T-helper 2 cell treated with Interferon-gamma antibody and Interleukin-4, amounts not matched to agents 100 ng/mL and 5 ng/mL, for 36 hours (primary cell): ENCODE data around the gene LRRC43. TPM values are rescaled to one million over a fixed set of nuclear protein-coding genes. Genes with fewer than 3 reads are reported as not detected.
"Not testable (repeated sequence)": the region's sequence is repeated elsewhere in the genome, so short reads cannot be mapped to it uniquely, and the experiment has no call there.

Experiments
- intact Hi-C: fragments of 100-400 bp; cut with micrococcal nuclease; formaldehyde crosslinking; loops from one replicate; pipeline ENCODE4 v1.15.1; 2023
- total RNA-seq: library from RNA; stranded (reverse); gene quantifications from 2 replicates; pipeline ENCODE4 v1.2.3, GENCODE V29; 2022

Gene LRRC43
- total RNA-seq, 1 donor from 2014 or later: not detected

DNA sequence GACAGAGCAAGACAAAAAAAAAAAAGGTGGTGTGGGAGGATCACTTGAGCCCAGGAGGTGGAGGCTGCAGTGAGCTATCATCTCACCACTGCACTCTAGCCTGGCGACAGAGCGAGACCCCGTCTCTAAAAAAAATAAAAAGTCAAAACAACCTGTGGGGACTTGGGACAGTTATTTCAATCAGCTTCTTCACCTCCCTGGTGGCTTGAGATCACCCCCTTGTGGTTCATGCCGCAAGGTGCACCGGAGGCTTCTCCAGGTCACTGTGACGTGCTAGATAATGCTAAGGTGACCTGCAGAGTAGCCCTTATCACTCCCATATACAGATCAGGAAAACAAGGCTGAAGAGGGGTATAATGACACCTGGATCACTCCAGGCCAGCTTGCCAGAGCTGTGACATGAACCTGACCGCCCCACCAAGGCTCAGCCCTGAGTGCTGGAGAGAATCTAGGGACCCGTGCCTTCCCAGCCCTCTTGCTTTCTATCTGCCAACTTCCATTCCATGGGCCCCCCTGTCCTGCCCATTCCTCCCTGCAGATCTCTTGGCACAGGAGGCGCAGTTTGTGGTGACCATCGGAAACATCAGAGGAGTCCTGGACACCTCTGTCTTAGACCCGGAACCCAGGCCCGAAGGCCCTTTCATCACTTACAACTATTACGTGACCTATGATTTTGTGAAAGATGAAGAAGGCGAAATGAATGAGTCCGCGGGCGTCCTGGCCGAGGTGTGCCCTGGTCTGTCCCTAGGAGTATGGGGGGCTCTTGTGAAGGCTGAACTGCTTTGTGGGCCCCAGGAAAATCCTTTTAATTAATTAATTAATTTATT lies 8.1 kb downstream of the LRRC43 start:
- intact Hi-C loops: loop anchor here (1.0 kb wide), 2 partner anchors 60 to 137 kb away; no protein-coding TSS in a partner anchor

GRCh38 chr12:122192441-122192840 lies 9.5 kb downstream of the LRRC43 start:
- intact Hi-C loops: no loop called here

- intact Hi-C loops: no loop called here
Measured at GRCh38 chr12:122194804-122195203, 11.9 kb downstream of the LRRC43 start.

- intact Hi-C loops: no loop called here
Measured at GRCh38 chr12:122195405-122195804, 12.5 kb downstream of the LRRC43 start.

DNA sequence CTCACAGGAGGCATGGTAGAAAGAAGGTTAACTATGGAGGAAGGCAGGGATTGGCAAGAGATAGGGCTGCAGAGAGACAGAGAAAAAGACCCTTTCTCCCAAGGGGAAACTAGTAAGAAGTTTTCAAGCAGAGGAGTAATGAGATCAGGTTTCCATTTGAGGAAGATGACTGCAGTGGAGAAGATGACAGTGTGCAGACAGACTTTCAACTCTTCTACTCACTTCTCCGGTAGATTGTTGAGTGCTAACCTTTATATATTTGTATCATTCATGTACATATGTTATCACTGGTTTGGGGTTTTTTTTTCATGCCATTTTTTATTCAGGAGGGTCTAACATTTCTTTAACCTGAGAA lies 14.7 kb downstream of the LRRC43 start:
- intact Hi-C loops: no loop called here

GRCh38 chr12:122199484-122200355 lies 16.8 kb downstream of the LRRC43 start:
- intact Hi-C loops: no loop called here

GRCh38 chr12:122200541-122201175 lies 17.7 kb downstream of the LRRC43 start:
- intact Hi-C loops: no loop called here

DNA sequence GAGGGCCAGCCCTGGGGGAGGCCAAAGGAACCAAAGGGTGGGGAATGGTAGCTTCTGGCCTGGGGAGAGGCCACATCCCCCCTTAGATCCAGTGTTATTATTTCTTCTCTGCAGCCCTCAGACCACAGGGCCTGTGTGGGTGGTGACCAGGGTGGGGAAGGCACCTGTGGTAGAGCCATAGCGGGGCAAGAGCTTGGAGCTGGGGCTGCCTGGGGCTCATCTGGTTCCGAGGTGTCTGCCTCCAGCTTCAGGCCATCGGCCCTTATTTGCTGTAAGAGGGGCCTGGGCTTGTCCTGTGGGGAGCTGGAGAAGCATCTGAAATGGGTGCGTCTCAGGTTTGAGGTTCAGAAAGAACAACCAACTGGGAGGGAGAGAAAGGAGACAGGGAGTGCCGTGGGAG lies 18.5 kb downstream of the LRRC43 start:
- intact Hi-C loops: no loop called here

- intact Hi-C loops: no loop called here
Measured at GRCh38 chr12:122202017-122202416, 19.1 kb downstream of the LRRC43 start.

DNA sequence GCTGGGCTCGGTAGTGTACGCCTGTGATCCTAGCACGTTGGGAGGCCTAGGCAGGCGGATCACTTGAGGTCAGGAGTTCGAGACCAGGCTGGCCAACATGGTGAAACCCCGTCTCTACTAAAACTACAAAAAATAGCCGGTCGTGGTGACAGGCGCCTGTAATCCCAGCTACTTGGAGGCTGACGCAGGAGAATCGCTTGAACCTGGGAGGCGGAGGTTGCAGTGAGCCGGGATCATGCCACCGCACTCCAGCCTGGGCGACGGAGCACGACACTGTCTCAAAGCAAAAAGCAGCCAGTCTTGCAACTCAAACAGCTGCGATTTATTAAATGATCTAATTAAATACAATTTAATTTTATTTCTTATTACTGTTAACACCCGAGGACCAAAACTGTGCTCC lies 19.9 kb downstream of the LRRC43 start:
- intact Hi-C loops: not testable (repeated sequence)

DNA sequence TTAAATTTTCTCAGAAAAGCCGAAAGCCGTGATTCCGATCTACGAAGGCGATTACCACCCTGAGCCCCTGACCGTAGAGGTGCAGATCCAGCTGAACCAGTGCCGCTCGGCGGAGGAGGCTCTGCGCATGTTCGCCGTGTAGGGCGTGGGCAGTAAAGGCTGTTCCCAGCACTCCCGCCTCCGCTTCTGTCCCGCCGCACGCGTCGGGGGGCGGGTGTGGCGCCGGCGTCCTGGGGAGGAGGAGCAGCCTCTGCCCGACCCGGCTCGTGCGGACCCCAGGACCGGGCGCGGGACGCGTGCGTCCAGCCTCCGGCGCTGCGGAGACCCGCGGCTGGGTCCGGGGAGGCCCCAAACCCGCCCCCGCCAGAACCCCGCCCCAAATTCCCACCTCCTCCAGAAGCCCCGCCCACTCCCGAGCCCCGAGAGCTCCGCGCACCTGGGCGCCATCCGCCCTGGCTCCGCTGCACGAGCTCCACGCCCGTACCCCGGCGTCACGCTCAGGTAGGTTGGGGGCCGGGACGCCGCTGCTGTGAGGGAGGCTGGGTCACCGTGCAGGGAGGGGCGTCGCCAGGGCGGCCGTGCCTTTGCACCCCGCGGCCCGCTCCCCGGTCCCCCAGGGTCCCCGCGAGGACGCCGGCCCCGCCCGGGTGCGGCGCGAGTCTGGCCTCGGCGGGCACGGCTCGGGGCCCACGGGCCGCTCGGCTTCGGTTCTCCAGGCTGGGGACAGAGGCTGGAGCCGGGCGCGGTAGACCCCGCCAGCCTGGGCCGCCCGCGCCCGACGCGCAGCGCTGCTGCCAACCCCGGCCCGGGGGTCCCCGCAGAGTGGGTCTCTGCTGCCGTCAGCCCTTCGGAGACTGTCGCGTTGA lies 20.6 kb downstream of the LRRC43 start, which contains the start of gene B3GNT4:
TSS of gene B3GNT4 (plus strand) at position 409 of the 866 bp plus-strand sequence. CDS start 910 bp downstream, outside the sequence.
- intact Hi-C loops: no loop called here

GRCh38 chr12:122204167-122205052 lies 21.5 kb downstream of the LRRC43 start:
- intact Hi-C loops: no loop called here

GRCh38 chr12:122205053-122205925 lies 22.4 kb downstream of the LRRC43 start:
- intact Hi-C loops: no loop called here

- intact Hi-C loops: no loop called here
Measured at GRCh38 chr12:122206111-122206881, 23.4 kb downstream of the LRRC43 start.

DNA sequence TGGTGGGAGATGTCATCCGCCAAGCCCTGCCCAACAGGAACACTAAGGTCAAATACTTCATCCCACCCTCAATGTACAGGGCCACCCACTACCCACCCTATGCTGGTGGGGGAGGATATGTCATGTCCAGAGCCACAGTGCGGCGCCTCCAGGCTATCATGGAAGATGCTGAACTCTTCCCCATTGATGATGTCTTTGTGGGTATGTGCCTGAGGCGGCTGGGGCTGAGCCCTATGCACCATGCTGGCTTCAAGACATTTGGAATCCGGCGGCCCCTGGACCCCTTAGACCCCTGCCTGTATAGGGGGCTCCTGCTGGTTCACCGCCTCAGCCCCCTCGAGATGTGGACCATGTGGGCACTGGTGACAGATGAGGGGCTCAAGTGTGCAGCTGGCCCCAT lies 24.1 kb downstream of the LRRC43 start:
- intact Hi-C loops: no loop called here

- intact Hi-C loops: no loop called here
Measured at GRCh38 chr12:122207391-122207790, 24.5 kb downstream of the LRRC43 start.

DNA sequence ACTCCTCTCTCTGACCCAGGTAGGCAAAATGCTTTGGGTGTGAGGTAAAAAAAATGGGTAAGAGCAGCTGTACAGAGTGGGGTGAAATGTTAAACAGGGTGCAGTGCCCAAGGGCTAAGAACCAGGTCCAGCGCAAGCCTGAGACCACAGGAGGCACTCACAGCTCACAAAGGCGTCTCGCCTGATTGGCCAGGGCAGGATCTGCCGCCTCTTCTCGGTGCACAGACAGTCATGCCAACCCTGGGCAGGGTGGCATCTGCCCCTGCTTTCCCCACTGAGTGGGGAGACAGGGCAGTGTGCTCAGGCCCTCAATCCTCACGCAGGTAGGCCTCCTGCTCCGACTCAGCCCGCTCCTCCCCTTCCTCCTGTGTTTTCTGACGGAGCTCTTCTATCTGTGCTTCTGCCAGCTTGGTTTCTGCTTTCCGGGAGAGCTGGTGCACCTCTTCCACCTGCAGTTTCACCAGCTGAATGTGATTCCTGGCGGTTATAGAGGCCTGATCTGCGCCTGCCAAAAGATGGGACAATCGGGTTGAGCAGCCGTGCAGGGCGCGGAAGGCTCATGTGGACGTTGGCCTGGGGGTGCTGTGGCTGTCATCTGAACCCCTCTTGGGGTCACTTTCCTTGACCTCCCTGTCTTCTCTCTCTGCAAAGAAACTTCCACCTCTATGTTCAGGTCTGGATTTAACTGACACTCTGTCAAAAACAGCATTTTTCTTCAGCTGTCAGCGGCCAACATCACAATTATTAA lies 25.3 kb downstream of the LRRC43 start:
- intact Hi-C loops: no loop called here
